Effector memory CD8-positive, alpha-beta T cell (primary cell): ENCODE results near the gene KAT6B.

Experiments used
- ATAC-seq: fragments of 150-1000 bp; cut with Tn5 transposase; replicated peaks from 2 replicates; pipeline ENCODE4 v1.10.0; 2021; ENCODE audit warnings: mild to moderate bottlenecking, moderate library complexity
- DNase-seq, 3 experiments: peaks; one replicate each; pipeline ENCODE4 v3.0.0; 2021
- H3K27ac Mint-ChIP-seq, 2 donors: one replicate each; pipeline ENCODE4 v1.8.0; 2022; ENCODE audit warnings: mild to moderate bottlenecking in 2 of 2, mixed read lengths in 2 of 2, moderate library complexity in 2 of 2
- H3K27me3 Mint-ChIP-seq, 2 donors: one replicate each; pipeline ENCODE4 v1.8.0; 2022; ENCODE audit warnings: mixed read lengths in 2 of 2
- H3K36me3 Mint-ChIP-seq: one replicate; pipeline ENCODE4 v1.8.0; 2022; ENCODE audit warnings: mild to moderate bottlenecking, moderate library complexity, mixed read lengths; ENCODE audit not compliant: insufficient read depth
- H3K4me1 Mint-ChIP-seq, 2 donors: one replicate each; pipeline ENCODE4 v1.8.0; 2022; ENCODE audit warnings: low read depth in 2 of 2, mixed read lengths in 2 of 2
- H3K4me3 Mint-ChIP-seq, 2 donors: one replicate each; pipeline ENCODE4 v1.8.0; 2022; ENCODE audit warnings: mild to moderate bottlenecking in 2 of 2, mixed read lengths in 2 of 2, moderate library complexity in 2 of 2
- H3K9me3 Mint-ChIP-seq, 2 donors: one replicate each; pipeline ENCODE4 v1.8.0; 2022; ENCODE audit warnings: mixed read lengths in 2 of 2

Gene KAT6B

GRCh38 chr10:75021379-75022249, 195.2 kb downstream of the KAT6B start:
- H3K27me3 Mint-ChIP-seq = no peaks in the 10 kb centered on the region
- no peak for ATAC-seq
- no peak overlapping the region for H3K4me3 Mint-ChIP-seq
- peaks cover 0 to 15% of the 10 kb centered on the region in 2 donors for H3K4me1 Mint-ChIP-seq
- H3K9me3 Mint-ChIP-seq = no peaks in the 10 kb centered on the region
- peak overlapping the region; percentile 20 to 66 for H3K27ac Mint-ChIP-seq
- no peak for DNase-seq
- H3K36me3 Mint-ChIP-seq = peaks cover 47% of the 10 kb centered on the region

- ATAC-seq (no peak), DNase-seq (no peak)
- Mint-ChIP-seq H3K27me3 (no peaks in the 10 kb centered on the region), H3K9me3 (no peaks in the 10 kb centered on the region), H3K4me1 (peaks cover 0 to 15% of the 10 kb centered on the region in 2 donors), H3K4me3 (no peak overlapping the region), H3K27ac (peak overlapping the region in 1 of 2 donors; percentile 20), H3K36me3 (peaks cover 42% of the 10 kb centered on the region)
Observed at GRCh38 chr10:75023074-75023473, 196.7 kb downstream of the KAT6B start.

GRCh38 chr10:75024971-75025523, 198.6 kb downstream of the KAT6B start:
- Mint-ChIP-seq H3K27me3 (no peaks in the 10 kb centered on the region), H3K4me1 (peaks cover 0 to 11% of the 10 kb centered on the region in 2 donors), H3K36me3 (peaks cover 44% of the 10 kb centered on the region), H3K27ac (peak overlapping the region; percentile 8 to 44), H3K4me3 (no peak overlapping the region), H3K9me3 (no peaks in the 10 kb centered on the region)
- no peak for DNase-seq
- no peak for ATAC-seq

- ATAC-seq = no peak
- H3K4me3 Mint-ChIP-seq = no peak overlapping the region
- DNase-seq = no peak
- no peaks in the 10 kb centered on the region for H3K9me3 Mint-ChIP-seq
- no peaks in the 10 kb centered on the region for H3K4me1 Mint-ChIP-seq
- peaks cover 39% of the 10 kb centered on the region for H3K36me3 Mint-ChIP-seq
- H3K27ac Mint-ChIP-seq = peak overlapping the region in 1 of 2 donors; percentile 2
- no peaks in the 10 kb centered on the region for H3K27me3 Mint-ChIP-seq
Observed at GRCh38 chr10:75028049-75028448, 201.6 kb downstream of the KAT6B start.

- peak overlapping the region; percentile 2 to 4 for H3K27ac Mint-ChIP-seq
- H3K9me3 Mint-ChIP-seq = no peaks in the 10 kb centered on the region
- no peak for DNase-seq
- H3K27me3 Mint-ChIP-seq = no peaks in the 10 kb centered on the region
- peaks cover 0 to 1% of the 10 kb centered on the region in 2 donors for H3K4me1 Mint-ChIP-seq
- H3K36me3 Mint-ChIP-seq = peaks cover 33% of the 10 kb centered on the region
- ATAC-seq = no peak
- H3K4me3 Mint-ChIP-seq = no peak overlapping the region
Observed at GRCh38 chr10:75028748-75029147, 202.3 kb downstream of the KAT6B start.

- H3K36me3 Mint-ChIP-seq = peaks cover 32% of the 10 kb centered on the region
- DNase-seq = no peak
- H3K4me1 Mint-ChIP-seq = peaks cover 2 to 7% of the 10 kb centered on the region in 2 donors
- H3K4me3 Mint-ChIP-seq = no peak overlapping the region
- H3K9me3 Mint-ChIP-seq = no peaks in the 10 kb centered on the region
- no peaks in the 10 kb centered on the region for H3K27me3 Mint-ChIP-seq
- peak overlapping the region in 1 of 2 donors; percentile 49 for H3K27ac Mint-ChIP-seq
- no peak for ATAC-seq
Observed at GRCh38 chr10:75029420-75029819, 203.0 kb downstream of the KAT6B start.

- no peaks in the 10 kb centered on the region for H3K27me3 Mint-ChIP-seq
Observed at GRCh38 chr10:75029857-75030256, 203.5 kb downstream of the KAT6B start.

GRCh38 chr10:75030371-75030770, 204.0 kb downstream of the KAT6B start:
- Mint-ChIP-seq H3K36me3 (peaks cover 22% of the 10 kb centered on the region), H3K9me3 (no peaks in the 10 kb centered on the region), H3K27me3 (no peaks in the 10 kb centered on the region), H3K27ac (no peak overlapping the region), H3K4me1 (peaks cover 2 to 9% of the 10 kb centered on the region in 2 donors), H3K4me3 (no peak overlapping the region)
- no peak for ATAC-seq
- no peak for DNase-seq

More at GRCh38 chr10:75029857-75030256, 203.5 kb downstream of the KAT6B start:
- no peaks in the 10 kb centered on the region for H3K9me3 Mint-ChIP-seq
- DNase-seq (no peak), ATAC-seq (no peak)
- peak overlapping the region in 1 of 2 donors; percentile 49 for H3K27ac Mint-ChIP-seq
- peaks cover 27% of the 10 kb centered on the region for H3K36me3 Mint-ChIP-seq
- no peak overlapping the region for H3K4me3 Mint-ChIP-seq
- H3K4me1 Mint-ChIP-seq = peaks cover 2 to 9% of the 10 kb centered on the region in 2 donors

- Mint-ChIP-seq H3K9me3 (no peaks in the 10 kb centered on the region), H3K27ac (no peak overlapping the region), H3K4me3 (no peak overlapping the region), H3K36me3 (peaks cover 10% of the 10 kb centered on the region), H3K4me1 (peaks cover 7 to 9% of the 10 kb centered on the region in 2 donors), H3K27me3 (no peaks in the 10 kb centered on the region)
- ATAC-seq = no peak
- no peak for DNase-seq
Observed at GRCh38 chr10:75032119-75032518, 205.7 kb downstream of the KAT6B start.

- peaks cover 7 to 9% of the 10 kb centered on the region in 2 donors for H3K4me1 Mint-ChIP-seq
- H3K9me3 Mint-ChIP-seq = no peaks in the 10 kb centered on the region
- H3K27ac Mint-ChIP-seq = no peak overlapping the region
- no peak for ATAC-seq
- H3K27me3 Mint-ChIP-seq = no peaks in the 10 kb centered on the region
- peaks cover 10% of the 10 kb centered on the region for H3K36me3 Mint-ChIP-seq
- DNase-seq = no peak
- no peak overlapping the region for H3K4me3 Mint-ChIP-seq
Observed at GRCh38 chr10:75032813-75033212, 206.4 kb downstream of the KAT6B start.

- Mint-ChIP-seq H3K4me1 (peaks cover 7 to 9% of the 10 kb centered on the region in 2 donors), H3K9me3 (no peaks in the 10 kb centered on the region), H3K27ac (no peak overlapping the region), H3K4me3 (no peak overlapping the region), H3K27me3 (no peaks in the 10 kb centered on the region), H3K36me3 (peaks cover 8% of the 10 kb centered on the region)
- DNase-seq (no peak), ATAC-seq (no peak)
Observed at GRCh38 chr10:75033399-75034130, 207.2 kb downstream of the KAT6B start.

GRCh38 chr10:75034131-75034512, 207.7 kb downstream of the KAT6B start:
- H3K4me1 Mint-ChIP-seq = peaks cover 7 to 9% of the 10 kb centered on the region in 2 donors
- H3K36me3 Mint-ChIP-seq = peaks cover 8% of the 10 kb centered on the region
- no peaks in the 10 kb centered on the region for H3K9me3 Mint-ChIP-seq
- DNase-seq (no peak), ATAC-seq (no peak)
- no peaks in the 10 kb centered on the region for H3K27me3 Mint-ChIP-seq
- H3K4me3 Mint-ChIP-seq = no peak overlapping the region
- H3K27ac Mint-ChIP-seq = no peak overlapping the region

- H3K4me1 Mint-ChIP-seq = peaks cover 7 to 9% of the 10 kb centered on the region in 2 donors
- H3K36me3 Mint-ChIP-seq = peaks cover 8% of the 10 kb centered on the region
- H3K27me3 Mint-ChIP-seq = no peaks in the 10 kb centered on the region
- H3K9me3 Mint-ChIP-seq = no peaks in the 10 kb centered on the region
- ATAC-seq (no peak), DNase-seq (no peak)
- H3K4me3 Mint-ChIP-seq = no peak overlapping the region
- peak overlapping the region in 1 of 2 donors; percentile 8 for H3K27ac Mint-ChIP-seq
Observed at GRCh38 chr10:75034714-75035258, 208.4 kb downstream of the KAT6B start.
